Sigmoid colon (tissue), 7 donors: ENCODE results near the gene TPI1. TPM values are rescaled to one million over a fixed set of nuclear protein-coding genes. Genes with fewer than 3 reads are reported as not detected.
A peak's percentile ranks its signal among the peaks of the same experiment; 100 is the strongest.

Source experiments
- DNase-seq: peaks from one replicate; pipeline ENCODE4 v3.0.0-alpha.2; 2019
- H3K27ac ChIP-seq, 4 donors: fragments of 200-600 bp; sonication (generic); one replicate each; pipeline ENCODE4 v1.5.1; 2016 to 2019; ENCODE audit warnings: mild to moderate bottlenecking in 1 of 4
- H3K27me3 ChIP-seq, 3 donors: fragments of 200-600 bp; sonication (generic); one replicate each; pipeline ENCODE4 v1.5.1; 2019; ENCODE audit warnings: mild to moderate bottlenecking in 1 of 3
- H3K36me3 ChIP-seq, 4 donors: fragments of 200-600 bp; sonication (generic); one replicate each; pipeline ENCODE4 v1.5.1; 2016 to 2019
- H3K4me1 ChIP-seq, 4 donors: fragments of 200-600 bp; sonication (generic); one replicate each; pipeline ENCODE4 v1.5.1; 2017 to 2019
- H3K4me3 ChIP-seq, 4 donors: fragments of 200-600 bp; sonication (generic); one replicate each; pipeline ENCODE4 v1.5.1; 2017 to 2019; ENCODE audit warnings: mild to moderate bottlenecking in 2 of 4, moderate library complexity in 1 of 4
- H3K9me3 ChIP-seq, 4 donors: fragments of 200-600 bp in 3 of 4; sonication (generic) in 3 of 4; one replicate each; pipeline versions ENCODE4 v1.5.1 to v1.6.1; 2013 to 2019
- CTCF ChIP-seq, 4 experiments: fragments of 450-650 bp in 3 of 4; fragments of 200-600 bp in 1 of 4; IDR thresholded peaks; one replicate each; pipeline ENCODE4 v1.5.1; 2016 to 2019; ENCODE audit warnings: antibody characterized with exemption in 4 of 4, mild to moderate bottlenecking in 3 of 4, moderate library complexity in 2 of 4
- EP300 ChIP-seq, 4 donors: sonication (generic); formaldehyde crosslinking; IDR thresholded peaks; one replicate each; pipeline ENCODE4 v1.6.1; 2017; ENCODE audit warnings: antibody characterized with exemption in 4 of 4
- POLR2A ChIP-seq, 2 donors: fragments of 450-650 bp; IDR thresholded peaks; one replicate each; pipeline ENCODE4 v1.6.1; 2016; ENCODE audit warnings: antibody characterized with exemption in 2 of 2, mild to moderate bottlenecking in 2 of 2, moderate library complexity in 2 of 2
- POLR2AphosphoS5 ChIP-seq, 4 donors: sonication (generic); formaldehyde crosslinking; IDR thresholded peaks; one replicate each; pipeline ENCODE4 v1.6.1; 2017; ENCODE audit warnings: antibody characterized with exemption in 4 of 4
- WGBS, 2 donors: extraction: QIAGEN DNeasy Blood & Tissue Kit; methylation state at CpG; one replicate each; pipeline ENCODE4 v1.1.7; 2013; 5-methylcytosine and 5-hydroxymethylcytosine counted together
- intact Hi-C: fragments of 100-400 bp; cut with DNase I; formaldehyde crosslinking; loops from one replicate; pipeline ENCODE4 v1.15.1; 2023
- polyA plus RNA-seq, 3 donors: library from polyadenylated mRNA; stranded (reverse); fragments of 200-250 nt; gene quantifications; one replicate each; pipeline ENCODE4 v1.2.3, GENCODE V29; 2013
- total RNA-seq, 4 donors: library from RNA; depleted of rRNA; stranded (reverse); fragments of >200 nt; gene quantifications; one replicate each; pipeline ENCODE4 v1.1.0, GENCODE V29; 2016
- donor health status: healthy with polysubstance abuse.
- donor health status: Bipolar disorder and iron deficiency.
- donor health status: healthy.

The TPI1 gene
- total and polyA plus RNA-seq, 7 donors: 194 to 994 (median 345) TPM

- H3K4me1 ChIP-seq: peaks cover 0 to 18% (median 15%) of the 10 kb centered on the region in 4 donors
- H3K4me3 ChIP-seq: no peak overlapping the region
- no peak for DNase-seq
- no peaks in the 10 kb centered on the region for H3K27me3 ChIP-seq
- H3K9me3 ChIP-seq: no peaks in the 10 kb centered on the region
- no peak for TF ChIP-seq POLR2A (IDR thresholded peaks at IDR 0.05)
- TF ChIP-seq EP300 (IDR thresholded peaks at IDR 0.05): no peak
- no peak for TF ChIP-seq CTCF (IDR thresholded peaks at IDR 0.05)
- no peak for TF ChIP-seq POLR2AphosphoS5 (IDR thresholded peaks at IDR 0.05)
- H3K36me3 ChIP-seq: no peaks in the 10 kb centered on the region
- intact Hi-C loops: no loop called here
- 88 to 91% methylated on average over 13 of the region's 13 CpGs for WGBS, 2 donors
- no peak overlapping the region for H3K27ac ChIP-seq
Measured at GRCh38 chr12:6819106-6820030, 48.0 kb upstream of the TPI1 start.

GRCh38 chr12:6820166-6820565 is 47.2 kb upstream of the TPI1 start:
- Histone ChIP-seq H3K27me3 (no peaks in the 10 kb centered on the region), H3K4me3 (no peak overlapping the region), H3K36me3 (no peaks in the 10 kb centered on the region), H3K4me1 (peaks cover 0 to 21% (median 17%) of the 10 kb centered on the region in 4 donors), H3K9me3 (no peaks in the 10 kb centered on the region), H3K27ac (no peak overlapping the region)
- WGBS, 2 donors: 80 to 89% methylated on average over 5 of the region's 5 CpGs
- TF ChIP-seq EP300 (IDR thresholded peaks at IDR 0.05) (no peak), CTCF (IDR thresholded peaks at IDR 0.05) (no peak), POLR2AphosphoS5 (IDR thresholded peaks at IDR 0.05) (no peak), POLR2A (IDR thresholded peaks at IDR 0.05) (no peak)
- DNase-seq: no peak
- intact Hi-C loops: no loop called here

- TF ChIP-seq EP300 (IDR thresholded peaks at IDR 0.05) (no peak), POLR2AphosphoS5 (IDR thresholded peaks at IDR 0.05) (no peak), POLR2A (IDR thresholded peaks at IDR 0.05) (no peak), CTCF (IDR thresholded peaks at IDR 0.05) (no peak)
- Histone ChIP-seq H3K4me3 (peak within 1 kb of the TSS; percentile 45 to 58 (median 52)), H3K27me3 (no peaks in the 10 kb centered on the region), H3K27ac (peak within 1 kb of the TSS; percentile 55 to 75 (median 66)), H3K36me3 (no peaks in the 10 kb centered on the region), H3K9me3 (no peaks in the 10 kb centered on the region), H3K4me1 (peaks cover 0 to 31% (median 26%) of the 10 kb centered on the region in 4 donors)
- DNase-seq: peak; percentile 88
- 2 to 3% methylated on average over 28 of the region's 28 CpGs for WGBS, 2 donors
- intact Hi-C loops: no loop called here
Measured at GRCh38 chr12:6821591-6822425, 45.5 kb upstream of the TPI1 start, which contains the start of gene GPR162. Gene GPR162 (plus strand): TSS chr12:6821821. CDS start chr12:6823899, 2,078 bp downstream.

GRCh38 chr12:6822426-6823135 is 44.8 kb upstream of the TPI1 start:
- WGBS, 2 donors: 56 to 72% methylated on average over 7 of the region's 7 CpGs
- intact Hi-C loops: no loop called here
- no peaks in the 10 kb centered on the region for H3K9me3 ChIP-seq
- H3K36me3 ChIP-seq: no peaks in the 10 kb centered on the region
- peaks cover 0 to 39% (median 34%) of the 10 kb centered on the region in 4 donors for H3K4me1 ChIP-seq
- no peaks in the 10 kb centered on the region for H3K27me3 ChIP-seq
- peak overlapping the region in 1 of 4 donors; percentile 68 for H3K27ac ChIP-seq
- H3K4me3 ChIP-seq: peak overlapping the region in 3 of 4 donors; percentile 47 to 58 (median 58)
- no peak for TF ChIP-seq CTCF (IDR thresholded peaks at IDR 0.05)
- TF ChIP-seq EP300 (IDR thresholded peaks at IDR 0.05): no peak
- TF ChIP-seq POLR2AphosphoS5 (IDR thresholded peaks at IDR 0.05): no peak
- TF ChIP-seq POLR2A (IDR thresholded peaks at IDR 0.05): no peak
- no peak for DNase-seq
